CD14-positive monocyte (primary cell): ENCODE results near the gene URB1. TPM values are rescaled to one million over a fixed set of nuclear protein-coding genes. Genes with fewer than 3 reads are reported as not detected.
A peak's percentile ranks its signal among the peaks of the same experiment; 100 is the strongest.

ENCODE experiments used
- DNase-seq, 3 donors: peaks; one replicate each; pipeline ENCODE4 v3.0.0-alpha.2; 2011 to 2022
- H2AFZ ChIP-seq: 2 replicates; pipeline ENCODE4 v1.6.0; 2012; ENCODE audit warnings: mild to moderate bottlenecking, low read depth, low read length, inconsistent platforms; ENCODE audit not compliant: insufficient read depth, poor library complexity, severe bottlenecking
- H3K27ac ChIP-seq, 2 donors: 1 replicate in 1 of 2; 2 replicates in 1 of 2; pipeline ENCODE4 v1.5.1; 2012 to 2013; ENCODE audit warnings: low read length in 2 of 2, control low read depth in 1 of 2, inconsistent platforms in 1 of 2, low read depth in 1 of 2, mild to moderate bottlenecking in 1 of 2
- H3K27me3 ChIP-seq, 2 donors: one replicate each; pipeline versions ENCODE4 v1.6.0 to v1.6.1; 2011 to 2013; ENCODE audit warnings: low read length in 2 of 2; ENCODE audit not compliant: control insufficient read depth in 2 of 2, insufficient read depth in 2 of 2
- H3K36me3 ChIP-seq, 2 donors: replicated peaks in 1 of 2; 1 replicate in 1 of 2; 2 replicates in 1 of 2; pipeline versions ENCODE4 v1.5.1 to v1.6.1; 2012 to 2013; ENCODE audit warnings: low read length in 2 of 2, control low read depth in 1 of 2, inconsistent platforms in 1 of 2, mild to moderate bottlenecking in 1 of 2; ENCODE audit not compliant: insufficient read depth in 2 of 2, control insufficient read depth in 1 of 2
- H3K4me1 ChIP-seq, 2 donors: 1 replicate in 1 of 2; 2 replicates in 1 of 2; pipeline versions ENCODE4 v1.5.1 to v1.6.1; 2012 to 2013; ENCODE audit warnings: low read length in 2 of 2, control low read depth in 1 of 2, inconsistent platforms in 1 of 2, mild to moderate bottlenecking in 1 of 2, moderate library complexity in 1 of 2; ENCODE audit not compliant: insufficient read depth in 2 of 2, control insufficient read depth in 1 of 2
- H3K4me2 ChIP-seq: replicated peaks from 2 replicates; pipeline ENCODE3; 2012; ENCODE audit warnings: low read length, moderate library complexity, mild to moderate bottlenecking; ENCODE audit not compliant: poor library complexity, severe bottlenecking; ENCODE audit errors: extremely low read depth
- H3K4me3 ChIP-seq, 3 experiments: fragments of 200-600 bp in 1 of 3; sonication (generic) in 1 of 3; replicated peaks in 1 of 3; 1 replicate in 2 of 3; 2 replicates in 1 of 3; pipeline ENCODE4 v1.5.1; 2011 to 2013; ENCODE audit warnings: low read length in 3 of 3, mild to moderate bottlenecking in 3 of 3, control low read depth in 2 of 3, low read depth in 2 of 3, inconsistent platforms in 1 of 3, moderate library complexity in 1 of 3
- H3K79me2 ChIP-seq: 2 replicates; pipeline ENCODE4 v1.6.0; 2012; ENCODE audit warnings: mild to moderate bottlenecking, control low read depth, inconsistent platforms, low read length, moderate library complexity; ENCODE audit not compliant: insufficient read depth
- H3K9ac ChIP-seq: 2 replicates; pipeline ENCODE4 v1.6.0; 2017; ENCODE audit warnings: low read length, mild to moderate bottlenecking; ENCODE audit not compliant: insufficient read depth, poor library complexity, severe bottlenecking
- H3K9me3 ChIP-seq, 2 donors: replicated peaks in 1 of 2; 1 replicate in 1 of 2; 2 replicates in 1 of 2; pipeline versions ENCODE4 v1.5.1 to v1.6.1; 2012 to 2013; ENCODE audit warnings: low read length in 2 of 2, control low read depth in 1 of 2; ENCODE audit not compliant: control insufficient read depth in 1 of 2, insufficient read depth in 1 of 2
- H4K20me1 ChIP-seq: 2 replicates; pipeline ENCODE4 v1.6.0; 2012; ENCODE audit warnings: mild to moderate bottlenecking, low read length, control low read depth, moderate library complexity; ENCODE audit not compliant: insufficient read depth
- H3K27ac Mint-ChIP-seq, 7 donors: one replicate each; pipeline ENCODE4 v1.8.0; 2020; ENCODE audit warnings: mild to moderate bottlenecking in 7 of 7, mixed read lengths in 7 of 7, moderate library complexity in 6 of 7, inconsistent platforms in 2 of 7
- H3K27me3 Mint-ChIP-seq, 3 donors: one replicate each; pipeline ENCODE4 v1.8.0; 2021 to 2022; ENCODE audit warnings: low read depth in 3 of 3, mild to moderate bottlenecking in 3 of 3, mixed read lengths in 3 of 3, moderate library complexity in 3 of 3, inconsistent platforms in 1 of 3
- H3K36me3 Mint-ChIP-seq, 2 donors: one replicate each; pipeline ENCODE4 v1.8.0; 2020; ENCODE audit warnings: mixed read lengths in 2 of 2, inconsistent platforms in 1 of 2, mild to moderate bottlenecking in 1 of 2
- H3K4me1 Mint-ChIP-seq: one replicate; pipeline ENCODE4 v1.8.0; 2020; ENCODE audit warnings: mild to moderate bottlenecking, mixed read lengths
- H3K4me3 Mint-ChIP-seq, 2 donors: one replicate each; pipeline ENCODE4 v1.8.0; 2020; ENCODE audit warnings: mild to moderate bottlenecking in 2 of 2, mixed read lengths in 2 of 2, moderate library complexity in 1 of 2
- H3K9me3 Mint-ChIP-seq, 7 donors: one replicate each; pipeline ENCODE4 v1.8.0; 2020 to 2022; ENCODE audit warnings: mixed read lengths in 7 of 7, mild to moderate bottlenecking in 6 of 7, moderate library complexity in 6 of 7, inconsistent platforms in 2 of 7
- WGBS: methylation state at CpG from one replicate; pipeline ENCODE4 v1.1.5; 2013; ENCODE audit warnings: missing lambda C conversion rate; ENCODE audit not compliant: insufficient coverage; 5-methylcytosine and 5-hydroxymethylcytosine counted together
- intact Hi-C, 2 donors: fragments of 100-400 bp; cut with micrococcal nuclease; formaldehyde crosslinking; loops; one replicate each; pipeline versions ENCODE4 v1.15.0 to v1.15.1; 2023
- polyA plus RNA-seq, 3 donors: library from polyadenylated mRNA; depleted of rRNA in 1 of 3; unstranded in 2 of 3; stranded (reverse) in 1 of 3; fragments of 300-500 nt in 2 of 3; fragments of >200 nt in 1 of 3; fragmentation: Illumina TruSeq in 2 of 3; gene quantifications; 1 replicate in 2 of 3; 2 replicates in 1 of 3; pipeline ENCODE4 v1.2.3, GENCODE V29; 2012 to 2021
- TF ChIP-seq, protein P1 (sequence below): fragments of 200-600 bp; IDR thresholded peaks from one replicate; pipeline ENCODE4 v1.8.0; 2022; ENCODE audit warnings: antibody characterized with exemption, mild to moderate bottlenecking

URB1 gene
- polyA plus RNA-seq, 3 donors: 0.25 to 2.4 (median 0.47) TPM

DNA sequence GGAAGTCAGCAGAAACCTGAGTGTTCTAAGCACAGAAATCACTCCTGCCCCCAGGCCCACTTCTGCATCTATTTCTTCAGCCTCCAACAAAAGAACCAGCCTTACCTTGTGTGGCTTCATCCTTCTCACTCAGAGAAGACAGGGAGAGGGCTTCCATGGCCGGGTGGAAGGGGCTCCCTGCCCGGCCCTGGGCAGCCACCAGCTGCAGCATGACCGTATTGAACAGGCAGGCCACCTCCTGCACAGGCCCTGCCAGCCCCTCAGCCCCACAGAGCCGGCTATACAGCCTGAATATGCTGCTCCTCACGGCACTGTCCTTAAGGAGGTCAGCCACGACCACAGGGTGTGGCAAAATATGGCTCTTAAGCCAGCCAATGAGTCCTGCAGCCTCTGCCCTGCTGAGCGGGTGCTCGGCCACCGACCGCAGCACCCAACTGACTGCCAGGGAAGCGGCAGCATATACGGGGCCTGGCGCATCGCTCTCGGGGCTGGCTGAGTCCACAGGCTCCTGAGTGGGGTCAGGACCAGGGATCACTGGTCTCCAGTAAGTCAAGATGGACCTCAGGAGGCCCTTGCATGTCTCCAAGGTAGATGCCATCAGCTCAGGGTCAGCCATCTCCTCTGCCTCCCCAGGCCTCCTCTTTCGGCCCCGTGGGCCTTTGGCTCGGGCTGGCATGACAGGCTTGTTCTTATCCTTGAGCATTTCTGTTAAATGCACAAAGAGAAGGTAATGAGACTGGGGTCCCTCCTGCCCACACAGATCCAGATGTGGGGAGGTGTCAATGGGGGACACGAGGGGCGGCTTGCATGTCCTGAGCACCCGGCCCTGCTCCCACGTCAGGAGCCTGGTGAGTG lies 76.2 kb downstream of the URB1 start:
- no peak overlapping the region for H3K27ac ChIP-seq
- no peaks in the 10 kb centered on the region for H3K4me1 Mint-ChIP-seq
- no peaks in the 10 kb centered on the region for H3K9me3 ChIP-seq
- peaks cover 74 to 87% of the 10 kb centered on the region in 2 donors for H3K36me3 Mint-ChIP-seq
- H3K27me3 Mint-ChIP-seq: peaks cover 0 to 2% (median 0%) of the 10 kb centered on the region in 3 donors
- no peak for DNase-seq
- no peak overlapping the region for H2AFZ ChIP-seq
- no peak overlapping the region for H3K4me2 ChIP-seq
- intact Hi-C loops: no loop called here
- TF ChIP-seq, protein P1, sequence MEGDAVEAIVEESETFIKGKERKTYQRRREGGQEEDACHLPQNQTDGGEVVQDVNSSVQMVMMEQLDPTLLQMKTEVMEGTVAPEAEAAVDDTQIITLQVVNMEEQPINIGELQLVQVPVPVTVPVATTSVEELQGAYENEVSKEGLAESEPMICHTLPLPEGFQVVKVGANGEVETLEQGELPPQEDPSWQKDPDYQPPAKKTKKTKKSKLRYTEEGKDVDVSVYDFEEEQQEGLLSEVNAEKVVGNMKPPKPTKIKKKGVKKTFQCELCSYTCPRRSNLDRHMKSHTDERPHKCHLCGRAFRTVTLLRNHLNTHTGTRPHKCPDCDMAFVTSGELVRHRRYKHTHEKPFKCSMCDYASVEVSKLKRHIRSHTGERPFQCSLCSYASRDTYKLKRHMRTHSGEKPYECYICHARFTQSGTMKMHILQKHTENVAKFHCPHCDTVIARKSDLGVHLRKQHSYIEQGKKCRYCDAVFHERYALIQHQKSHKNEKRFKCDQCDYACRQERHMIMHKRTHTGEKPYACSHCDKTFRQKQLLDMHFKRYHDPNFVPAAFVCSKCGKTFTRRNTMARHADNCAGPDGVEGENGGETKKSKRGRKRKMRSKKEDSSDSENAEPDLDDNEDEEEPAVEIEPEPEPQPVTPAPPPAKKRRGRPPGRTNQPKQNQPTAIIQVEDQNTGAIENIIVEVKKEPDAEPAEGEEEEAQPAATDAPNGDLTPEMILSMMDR: no peak
- no peak overlapping the region for H3K4me3 ChIP-seq
- peaks cover 0 to 2% (median 0%) of the 10 kb centered on the region in 7 donors for H3K9me3 Mint-ChIP-seq
- no peak overlapping the region for H3K27ac Mint-ChIP-seq
- H3K27me3 ChIP-seq: no peaks in the 10 kb centered on the region
- H3K4me1 ChIP-seq: no peaks in the 10 kb centered on the region
- no peak overlapping the region for H3K4me3 Mint-ChIP-seq
- no peaks in the 10 kb centered on the region for H4K20me1 ChIP-seq
- peaks cover 73 to 91% of the 10 kb centered on the region in 2 donors for H3K36me3 ChIP-seq
- no peak overlapping the region for H3K9ac ChIP-seq
- H3K79me2 ChIP-seq: no peaks in the 10 kb centered on the region
- over 99% methylated on average over 20 of the region's 22 CpGs for WGBS

DNA sequence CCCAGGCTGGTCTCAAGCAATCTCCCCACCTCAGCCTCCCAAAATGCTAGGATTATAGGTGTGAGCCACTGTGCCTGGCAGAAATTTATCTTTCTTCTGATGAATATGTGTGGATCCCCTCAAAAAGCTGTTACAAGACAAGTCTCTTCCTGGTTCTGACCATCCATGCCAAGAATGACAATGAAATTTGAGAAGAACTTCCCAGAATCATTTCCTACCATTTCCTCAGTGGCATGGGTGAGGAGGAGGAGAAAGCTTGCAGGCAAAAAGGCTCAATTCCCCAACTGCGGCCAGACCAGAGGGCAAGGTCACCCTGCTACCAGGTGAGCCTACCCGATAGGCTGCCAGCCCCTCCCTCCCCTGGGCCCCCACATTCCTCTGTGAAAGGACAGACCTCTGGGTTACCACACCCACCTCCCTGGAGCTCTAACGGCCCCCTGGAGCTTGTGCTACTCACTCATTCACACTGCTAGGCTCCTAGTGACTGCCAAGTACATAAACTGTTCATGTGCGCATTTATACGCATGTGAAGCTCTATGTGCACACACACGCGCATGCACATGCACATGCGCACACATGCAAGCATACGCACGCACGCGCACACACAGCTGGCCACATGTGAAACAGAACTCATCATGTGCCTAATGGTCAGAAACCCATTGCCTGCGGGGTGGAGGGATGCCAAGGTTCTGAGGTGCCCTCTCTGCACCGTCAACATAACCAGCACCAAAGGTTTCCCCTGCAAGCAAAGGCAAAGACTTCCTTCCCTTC lies 77.1 kb downstream of the URB1 start:
- WGBS: 98% methylated on average over 14 of the region's 14 CpGs
- Histone ChIP-seq H3K36me3 (peaks cover 67 to 88% of the 10 kb centered on the region in 2 donors), H3K27ac (no peak overlapping the region), H3K27me3 (no peaks in the 10 kb centered on the region), H3K4me1 (no peaks in the 10 kb centered on the region), H3K4me2 (no peak overlapping the region), H2AFZ (no peak overlapping the region), H3K79me2 (no peaks in the 10 kb centered on the region), H3K9me3 (no peaks in the 10 kb centered on the region), H4K20me1 (no peaks in the 10 kb centered on the region), H3K9ac (no peak overlapping the region), H3K4me3 (no peak overlapping the region)
- H3K27ac Mint-ChIP-seq: peak overlapping the region in 1 of 7 donors; percentile 40
- H3K27me3 Mint-ChIP-seq: peaks cover 0 to 2% (median 0%) of the 10 kb centered on the region in 3 donors
- H3K4me1 Mint-ChIP-seq: no peaks in the 10 kb centered on the region
- intact Hi-C loops: no loop called here
- H3K4me3 Mint-ChIP-seq: no peak overlapping the region
- peaks cover 76 to 81% of the 10 kb centered on the region in 2 donors for H3K36me3 Mint-ChIP-seq
- peaks cover 0 to 2% (median 0%) of the 10 kb centered on the region in 7 donors for H3K9me3 Mint-ChIP-seq
- no peak for DNase-seq
- TF ChIP-seq, protein P1: no peak
